H1 (cell line): ENCODE data around the gene SORBS1. TPM values are rescaled to one million over a fixed set of nuclear protein-coding genes. Genes with fewer than 3 reads are reported as not detected.

Experiments used
- CTCF ChIA-PET: fragments of 300-600 bp; sonication (Branson Sonifier 250); formaldehyde crosslinking; loops from one replicate; lab custom pipeline; 2021; ENCODE audit not compliant: partially characterized antibody; lab: Charles Lee
- POLR2A ChIA-PET: fragments of 300-600 bp; sonication (Branson Sonifier 250); formaldehyde crosslinking; loops from one replicate; lab custom pipeline; 2021; ENCODE audit warnings: inconsistent platforms; ENCODE audit not compliant: partially characterized antibody; lab: Charles Lee
- DNase-seq, 2 experiments: peaks; one replicate each; pipeline versions ENCODE4 v3.0.0 to v3.0.0-alpha.2; 2010 to 2022; ENCODE audit warnings: low spot score in 2 of 2, low read depth in 1 of 2, mixed read lengths in 1 of 2
- FAIRE-seq: peaks from 2 replicates; lab custom pipeline; 2011; peaks lifted over from hg19 to GRCh38; lab: Jason Lieb, UNC
- H2AFZ ChIP-seq: 2 replicates; pipeline ENCODE4 v1.8.1; 2012; ENCODE audit warnings: low read length, inconsistent platforms
- H2AK5ac ChIP-seq: 2 replicates; pipeline ENCODE4 v1.6.1; 2013; ENCODE audit warnings: low read depth, low read length
- H2BK120ac ChIP-seq: replicated peaks from 2 replicates; pipeline ENCODE3; 2013; ENCODE audit warnings: low read depth, low read length, inconsistent platforms
- H2BK12ac ChIP-seq: 2 replicates; pipeline ENCODE4 v1.6.1; 2013; ENCODE audit warnings: low read depth, low read length
- H2BK15ac ChIP-seq: 2 replicates; pipeline ENCODE4 v1.6.1; 2013; ENCODE audit warnings: low read length
- H2BK20ac ChIP-seq: 2 replicates; pipeline ENCODE4 v1.6.1; 2013; ENCODE audit warnings: low read length
- H2BK5ac ChIP-seq: 2 replicates; pipeline ENCODE4 v1.6.1; 2013; ENCODE audit warnings: low read depth, low read length
- H3K14ac ChIP-seq: 2 replicates; pipeline ENCODE4 v1.6.1; 2013; ENCODE audit warnings: inconsistent platforms; ENCODE audit not compliant: insufficient read length
- H3K18ac ChIP-seq: 2 replicates; pipeline ENCODE4 v1.6.1; 2013; ENCODE audit warnings: low read length; ENCODE audit errors: extremely low read depth
- H3K23ac ChIP-seq: 2 replicates; pipeline ENCODE4 v1.6.1; 2013; ENCODE audit warnings: inconsistent platforms; ENCODE audit not compliant: insufficient read length
- H3K23me2 ChIP-seq: 2 replicates; pipeline ENCODE4 v1.6.1; 2013; ENCODE audit warnings: low read depth, low read length
- H3K27ac ChIP-seq: 2 replicates; pipeline ENCODE4 v1.6.1; 2011; ENCODE audit warnings: low read depth, low read length, inconsistent platforms
- H3K27me3 ChIP-seq, 4 experiments: replicated peaks in 1 of 4; 1 replicate in 1 of 4; 2 replicates in 3 of 4; pipeline versions ENCODE4 v1.6.1 to v1.8.1; 2011 to 2013; ENCODE audit warnings: low read length in 3 of 4, mild to moderate bottlenecking in 3 of 4, inconsistent platforms in 2 of 4, mixed read lengths in 2 of 4, moderate library complexity in 1 of 4; ENCODE audit not compliant: control insufficient read depth in 3 of 4, insufficient read depth in 3 of 4; ENCODE audit errors: extremely low read depth in 1 of 4
- H3K36me3 ChIP-seq, 4 experiments: 2 replicates each; pipeline versions ENCODE4 v1.6.1 to v1.8.1; 2011 to 2013; ENCODE audit warnings: mild to moderate bottlenecking in 4 of 4, low read length in 3 of 4, moderate library complexity in 2 of 4, control low read depth in 1 of 4, inconsistent platforms in 1 of 4; ENCODE audit not compliant: insufficient read depth in 4 of 4, control insufficient read depth in 2 of 4
- H3K4ac ChIP-seq: replicated peaks from 2 replicates; pipeline ENCODE3; 2013; ENCODE audit warnings: low read length, low read depth, mixed read lengths, inconsistent platforms; ENCODE audit not compliant: insufficient read length
- H3K4me1 ChIP-seq, 4 experiments: replicated peaks in 1 of 4; 1 replicate in 1 of 4; 2 replicates in 3 of 4; pipeline versions ENCODE4 v1.6.1 to v1.8.1; 2011 to 2013; ENCODE audit warnings: low read length in 3 of 4, inconsistent platforms in 2 of 4, mixed read lengths in 1 of 4; ENCODE audit not compliant: insufficient read depth in 4 of 4, control insufficient read depth in 3 of 4
- H3K4me2 ChIP-seq, 2 experiments: 2 replicates each; pipeline versions ENCODE4 v1.6.1 to v1.8.1; 2011 to 2013; ENCODE audit warnings: low read depth in 2 of 2, low read length in 2 of 2, control low read depth in 1 of 2, inconsistent platforms in 1 of 2, mild to moderate bottlenecking in 1 of 2; ENCODE audit not compliant: insufficient read depth in 1 of 2
- H3K4me3 ChIP-seq, 4 experiments: fragments of 200-600, 300-600 bp in 1 of 4; sonication (generic), shearing (Covaris generic), sonication (Bioruptor Twin) in 1 of 4; 2 replicates each; pipeline versions ENCODE4 v1.5.1 to v1.8.1; 2011 to 2016; ENCODE audit warnings: low read length in 4 of 4, low read depth in 3 of 4, control low read depth in 2 of 4, inconsistent platforms in 2 of 4, mild to moderate bottlenecking in 2 of 4, mixed read lengths in 1 of 4, moderate library complexity in 1 of 4; ENCODE audit not compliant: insufficient read depth in 2 of 4; ENCODE audit errors: extremely low read depth in 1 of 4
- H3K56ac ChIP-seq: replicated peaks from 2 replicates; pipeline ENCODE3; 2013; ENCODE audit warnings: low read depth, mild to moderate bottlenecking, mixed read lengths, low read length, inconsistent platforms; ENCODE audit not compliant: insufficient read length
- H3K79me1 ChIP-seq: 2 replicates; pipeline ENCODE4 v1.6.1; 2013; ENCODE audit warnings: low read depth, low read length, control low read depth
- H3K79me2 ChIP-seq, 2 experiments: 2 replicates each; pipeline versions ENCODE4 v1.6.1 to v1.8.1; 2012 to 2013; ENCODE audit warnings: low read length in 2 of 2, mild to moderate bottlenecking in 2 of 2, inconsistent platforms in 1 of 2; ENCODE audit not compliant: insufficient read depth in 2 of 2, control insufficient read depth in 1 of 2
- H3K9ac ChIP-seq, 4 experiments: replicated peaks in 1 of 4; 1 replicate in 1 of 4; 2 replicates in 3 of 4; pipeline versions ENCODE4 v1.6.1 to v1.8.1; 2011 to 2013; ENCODE audit warnings: low read depth in 3 of 4, low read length in 3 of 4, control low read depth in 2 of 4, mild to moderate bottlenecking in 2 of 4, moderate library complexity in 2 of 4, inconsistent platforms in 1 of 4; ENCODE audit errors: extremely low read depth in 1 of 4
- H3K9me3 ChIP-seq, 2 experiments: 2 replicates each; pipeline versions ENCODE4 v1.6.1 to v1.8.1; 2012 to 2013; ENCODE audit warnings: mild to moderate bottlenecking in 2 of 2, moderate library complexity in 2 of 2, control low read depth in 1 of 2, inconsistent platforms in 1 of 2, low read depth in 1 of 2, low read length in 1 of 2, mixed read lengths in 1 of 2; ENCODE audit not compliant: insufficient read depth in 2 of 2
- H4K20me1 ChIP-seq, 2 experiments: replicated peaks in 1 of 2; 2 replicates each; pipeline versions ENCODE3 to v1.8.1; 2011 to 2013; ENCODE audit warnings: inconsistent platforms in 2 of 2, low read length in 2 of 2, mild to moderate bottlenecking in 1 of 2; ENCODE audit not compliant: insufficient read depth in 2 of 2, control insufficient read depth in 1 of 2
- H4K5ac ChIP-seq: 2 replicates; pipeline ENCODE4 v1.6.1; 2013; ENCODE audit warnings: low read length, low read depth, mixed read lengths, inconsistent platforms; ENCODE audit not compliant: insufficient read length
- H4K8ac ChIP-seq: 2 replicates; pipeline ENCODE4 v1.8.0; 2013; ENCODE audit warnings: mild to moderate bottlenecking, moderate library complexity, low read length, inconsistent platforms; ENCODE audit not compliant: insufficient read depth; ENCODE audit errors: extremely low read depth
- H4K91ac ChIP-seq: replicated peaks from 2 replicates; pipeline ENCODE3; 2013; ENCODE audit warnings: low read length, mixed read lengths, inconsistent platforms; ENCODE audit not compliant: insufficient read length
- ASH2L ChIP-seq: fragments of 200-600, 300-600 bp; sonication (generic); IDR thresholded peaks from one replicate; pipeline ENCODE4 v1.7.1; 2017; ENCODE audit warnings: low read length
- KDM5A ChIP-seq: fragments of 200-600 bp; IDR thresholded peaks from 2 replicates; pipeline ENCODE4 v1.7.1; 2012; ENCODE audit warnings: mild to moderate bottlenecking, low read length, inconsistent platforms, mixed read lengths
- NRF1 ChIP-seq: IDR thresholded peaks from 2 replicates; pipeline ENCODE4 v1.6.1; 2011; ENCODE audit warnings: mild to moderate bottlenecking, low read depth, low read length, improper control_type of control experiment
- POLR2A ChIP-seq, 2 experiments: IDR thresholded peaks; 1 replicate in 1 of 2; 2 replicates in 1 of 2; pipeline ENCODE4 v1.6.1; 2011; ENCODE audit warnings: low read depth in 2 of 2, low read length in 2 of 2, mild to moderate bottlenecking in 2 of 2; ENCODE audit errors: control extremely low read depth in 1 of 2
- RXRA ChIP-seq: IDR thresholded peaks from 2 replicates; pipeline ENCODE4 v1.6.1; 2011; ENCODE audit warnings: low read depth, mild to moderate bottlenecking, low read length, moderate library complexity; ENCODE audit not compliant: insufficient read depth
- SIN3A ChIP-seq, 2 experiments: IDR thresholded peaks in 1 of 2; conservative IDR thresholded peaks in 1 of 2; 2 replicates each; pipeline ENCODE4 v1.6.1; 2011 to 2012; ENCODE audit warnings: low read length in 2 of 2, improper control_type of control experiment in 1 of 2, low read depth in 1 of 2, mild to moderate bottlenecking in 1 of 2
- TBP ChIP-seq: IDR thresholded peaks from 2 replicates; pipeline ENCODE4 v1.6.1; 2011; ENCODE audit warnings: low read depth, low read length, improper control_type of control experiment
- TCF12 ChIP-seq: IDR thresholded peaks from 2 replicates; pipeline ENCODE4 v1.6.1; 2011; ENCODE audit warnings: low read depth, mild to moderate bottlenecking, low read length
- YY1 ChIP-seq: IDR thresholded peaks from 2 replicates; pipeline ENCODE4 v1.6.1; 2011; ENCODE audit warnings: low read depth, mild to moderate bottlenecking, low read length
- WGBS, 2 experiments: shearing (Covaris generic) in 1 of 2; methylation state at CpG; one replicate each; pipeline versions ENCODE4 v1.1.6 to v1.1.7; 2013 to 2015; ENCODE audit warnings: low lambda C conversion rate in 2 of 2, mixed read lengths in 2 of 2, inconsistent platforms in 1 of 2, low coverage in 1 of 2, missing lambda C conversion rate in 1 of 2; ENCODE audit not compliant: insufficient replicate concordance in 2 of 2, insufficient coverage in 1 of 2, insufficient read length in 1 of 2; ENCODE audit errors: extremely low coverage in 1 of 2, missing lambda C conversion rate in 1 of 2; 5-methylcytosine and 5-hydroxymethylcytosine counted together
- polyA plus RNA-seq, 7 experiments: library from polyadenylated mRNA; depleted of rRNA in 3 of 7; stranded (reverse) in 5 of 7; unstranded in 2 of 7; fragments of >200 nt in 5 of 7; fragments of 200-250 nt in 2 of 7; gene quantifications; 1 replicate in 5 of 7; 2 replicates in 1 of 7; 4 replicates in 1 of 7; pipeline versions ENCODE4 v1.2.1 to v1.2.3, GENCODE V29; 2011 to 2013; ENCODE audit warnings: missing spikeins in 2 of 7, mixed read lengths in 2 of 7
- total RNA-seq: library from RNA; stranded (reverse); fragmentation: NEBNext Ultra II Directional; extraction: Animal tissue kit (Norgen Biotek cat#: 25700); gene quantifications from 2 replicates; pipeline ENCODE4 v1.2.1, GENCODE V29; 2021
- TF ChIP-seq, protein P1 (sequence below): IDR thresholded peaks from 2 replicates; pipeline ENCODE4 v1.6.1; 2012; ENCODE audit warnings: inconsistent platforms

SORBS1 gene
- total and polyA plus RNA-seq, 2 of the 8 experiments (the other 6 are each of a cell fraction or from before 2014, with no cell fraction given), result 16.0 to 35.0 TPM

DNA sequence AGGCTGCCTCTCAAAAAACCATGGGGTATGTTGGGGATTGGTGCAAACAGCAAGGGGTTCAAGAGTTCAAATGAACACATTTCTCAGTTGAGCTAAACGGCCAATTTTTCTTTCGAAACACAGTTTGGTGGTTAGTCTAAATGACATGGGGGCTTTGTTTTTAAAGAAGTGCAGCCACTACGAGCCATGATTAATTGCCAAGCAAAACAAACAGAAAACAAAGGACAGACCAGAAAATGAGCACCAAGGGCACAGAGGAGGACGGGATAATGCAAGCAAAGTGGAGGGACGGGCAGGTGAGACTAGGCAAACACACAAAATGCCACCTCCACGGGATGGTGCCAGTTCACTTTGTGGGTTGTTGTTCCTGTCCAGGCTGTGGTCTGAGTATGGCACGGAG lies 205.9 kb downstream of the SORBS1 start:
- 90% methylated on average over 7 of the region's 7 CpGs; no CpG with 5 or more reads in 1 of the 2 experiments for WGBS, 2 experiments
- Histone ChIP-seq H2BK15ac (no peak overlapping the region), H4K5ac (no peak overlapping the region), H3K18ac (no peak overlapping the region), H3K9ac (no peak overlapping the region), H3K79me2 (no peaks in the 10 kb centered on the region), H4K91ac (no peak overlapping the region), H3K4me2 (no peak overlapping the region), H3K23ac (no peak overlapping the region), H3K4ac (no peak overlapping the region), H3K27ac (no peak overlapping the region), H3K79me1 (no peaks in the 10 kb centered on the region), H2BK12ac (no peak overlapping the region), H3K27me3 (no peaks in the 10 kb centered on the region), H2BK120ac (no peak overlapping the region), H3K14ac (no peak overlapping the region), H4K8ac (no peak overlapping the region), H3K4me3 (no peak overlapping the region), H2BK20ac (no peak overlapping the region), H3K4me1 (no peaks in the 10 kb centered on the region; a peak in 1 of 7 replicates), H3K56ac (no peak overlapping the region), H2AFZ (no peak overlapping the region), H3K9me3 (no peaks in the 10 kb centered on the region), H2BK5ac (no peak overlapping the region), H3K23me2 (no peaks in the 10 kb centered on the region), H4K20me1 (no peaks in the 10 kb centered on the region), H3K36me3 (peaks cover 0 to 12% (median 0%) of the 10 kb centered on the region in 4 experiments; a peak in 3 of 8 replicates), H2AK5ac (no peak overlapping the region)
- CTCF ChIA-PET, result interaction anchor here (0.6 to 14.2 kb wide), 9 partner anchors 9 to 1402 kb away, joined by 3 to 149 read pairs (median 3); no protein-coding TSS in a partner anchor
- FAIRE-seq (no peak), DNase-seq (no peak)
- TF ChIP-seq TCF12 (no peak), POLR2A (IDR thresholded peaks at IDR 0.05; ENCODE audit: control extremely low read depth in 1 of 2, low read depth in 2 of 2, low read length in 2 of 2) (no peak), RXRA (no peak), YY1 (no peak), NRF1 (no peak), TBP (no peak), KDM5A (no peak), SIN3A (conservative IDR thresholded peaks at IDR 0.05 in 1 of 2, IDR thresholded peaks at IDR 0.05 in 1 of 2; ENCODE audit: low read depth in 1 of 2, low read length in 2 of 2) (no peak), ASH2L (no peak)
- TF ChIP-seq, protein P1, sequence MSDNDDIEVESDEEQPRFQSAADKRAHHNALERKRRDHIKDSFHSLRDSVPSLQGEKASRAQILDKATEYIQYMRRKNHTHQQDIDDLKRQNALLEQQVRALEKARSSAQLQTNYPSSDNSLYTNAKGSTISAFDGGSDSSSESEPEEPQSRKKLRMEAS, result no peak
- POLR2A ChIA-PET, result no interaction called here
